A673 (cell line): ENCODE measurements around the gene BCL2L1.

Source experiments
- CTCF ChIP-seq: fragments of 300-800, 200-600 bp; sonication (generic); conservative IDR thresholded peaks from 2 replicates; pipeline ENCODE4 v1.5.1; 2017; ENCODE audit warnings: low read depth, mild to moderate bottlenecking, antibody characterized with exemption, low read length, moderate library complexity, mixed read lengths
- EZH2 ChIP-seq: fragments of 200-600 bp; sonication (generic); IDR thresholded peaks from 2 replicates; pipeline ENCODE4 v1.6.1; 2017; ENCODE audit warnings: borderline replicate concordance, low read depth, mild to moderate bottlenecking, mixed read lengths, antibody characterized with exemption, low read length; ENCODE audit not compliant: poor library complexity, severe bottlenecking

GRCh38 chr20:31664696-31665354 is 57.8 kb downstream of the BCL2L1 start:
- no peak for TF ChIP-seq CTCF
- no peak for TF ChIP-seq EZH2
